Keratinocyte (primary cell): ENCODE data around the gene WIPF3.

ENCODE experiments used
- EZH2 ChIP-seq: IDR thresholded peaks from one replicate; pipeline ENCODE4 v1.6.1; 2012; ENCODE audit warnings: inconsistent platforms, mild to moderate bottlenecking, low read length, moderate library complexity
- TF ChIP-seq, protein P1 (sequence below), 3 experiments: IDR thresholded peaks in 1 of 3; conservative IDR thresholded peaks in 1 of 3; optimal IDR thresholded peaks in 1 of 3; 2 replicates in 2 of 3; 3 replicates in 1 of 3; pipeline versions ENCODE3 to v1.5.1; 2011; ENCODE audit warnings: low read length in 3 of 3, mild to moderate bottlenecking in 3 of 3, moderate library complexity in 2 of 3, control low read depth in 1 of 3, inconsistent platforms in 1 of 3; ENCODE audit not compliant: insufficient read depth in 2 of 3; ENCODE audit errors: extremely low read depth in 1 of 3

DNA sequence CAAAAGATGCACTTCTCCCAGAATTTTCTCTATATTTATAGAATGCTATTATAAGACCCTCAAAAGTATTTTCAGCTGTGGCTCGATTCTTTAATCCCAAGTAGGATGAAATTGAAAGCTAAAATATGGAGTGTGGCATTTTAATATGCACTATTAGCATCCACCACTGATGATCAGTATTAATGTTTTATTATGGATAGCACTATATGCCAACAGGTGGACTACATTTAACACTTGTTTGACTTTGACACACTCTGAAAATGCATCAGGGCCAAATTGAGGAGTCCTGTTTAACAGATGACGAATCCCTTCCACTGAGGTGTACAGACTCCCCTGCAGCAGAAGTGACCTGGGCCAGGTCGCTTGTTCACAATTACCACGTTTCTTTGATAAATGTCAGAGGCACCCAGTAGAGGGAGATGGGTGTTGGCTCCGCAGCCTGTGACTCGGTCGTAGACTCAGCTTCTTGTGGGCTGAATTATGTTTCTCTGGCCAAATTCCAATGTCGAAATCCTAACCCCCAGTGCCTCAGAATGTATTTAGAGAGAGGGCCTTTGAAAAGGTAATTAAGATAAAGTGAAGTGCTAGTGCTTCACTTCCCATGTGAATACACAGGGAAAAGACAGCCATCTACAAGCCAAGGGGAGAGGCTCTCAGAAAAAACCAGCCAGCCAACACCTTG is 48.1 kb downstream of the WIPF3 start:
- TF ChIP-seq, protein P1, sequence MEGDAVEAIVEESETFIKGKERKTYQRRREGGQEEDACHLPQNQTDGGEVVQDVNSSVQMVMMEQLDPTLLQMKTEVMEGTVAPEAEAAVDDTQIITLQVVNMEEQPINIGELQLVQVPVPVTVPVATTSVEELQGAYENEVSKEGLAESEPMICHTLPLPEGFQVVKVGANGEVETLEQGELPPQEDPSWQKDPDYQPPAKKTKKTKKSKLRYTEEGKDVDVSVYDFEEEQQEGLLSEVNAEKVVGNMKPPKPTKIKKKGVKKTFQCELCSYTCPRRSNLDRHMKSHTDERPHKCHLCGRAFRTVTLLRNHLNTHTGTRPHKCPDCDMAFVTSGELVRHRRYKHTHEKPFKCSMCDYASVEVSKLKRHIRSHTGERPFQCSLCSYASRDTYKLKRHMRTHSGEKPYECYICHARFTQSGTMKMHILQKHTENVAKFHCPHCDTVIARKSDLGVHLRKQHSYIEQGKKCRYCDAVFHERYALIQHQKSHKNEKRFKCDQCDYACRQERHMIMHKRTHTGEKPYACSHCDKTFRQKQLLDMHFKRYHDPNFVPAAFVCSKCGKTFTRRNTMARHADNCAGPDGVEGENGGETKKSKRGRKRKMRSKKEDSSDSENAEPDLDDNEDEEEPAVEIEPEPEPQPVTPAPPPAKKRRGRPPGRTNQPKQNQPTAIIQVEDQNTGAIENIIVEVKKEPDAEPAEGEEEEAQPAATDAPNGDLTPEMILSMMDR (optimal IDR thresholded peaks at IDR 0.05 in 1 of 3, IDR thresholded peaks at IDR 0.05 in 1 of 3, conservative IDR thresholded peaks at IDR 0.05 in 1 of 3; ENCODE audit: extremely low read depth in 1 of 3, insufficient read depth in 2 of 3, low read length in 3 of 3), result peak in 1 of 3 experiments; percentile 13
- no peak for TF ChIP-seq EZH2
